H7 (cell line): ENCODE measurements around the gene SOST. TPM values are rescaled to one million over a fixed set of nuclear protein-coding genes. Genes with fewer than 3 reads are reported as not detected.

Source experiments
- DNase-seq: peaks from one replicate; pipeline ENCODE4 v3.0.0; 2012
- H3K27me3 ChIP-seq: 2 replicates; pipeline ENCODE4 v1.6.0; 2011; ENCODE audit warnings: mild to moderate bottlenecking, low read length; ENCODE audit not compliant: control insufficient read depth, insufficient read depth
- H3K36me3 ChIP-seq: replicated peaks from 2 replicates; pipeline ENCODE4 v1.5.1; 2011; ENCODE audit warnings: low read length; ENCODE audit not compliant: control insufficient read depth, insufficient read depth
- H3K4me3 ChIP-seq: 2 replicates; pipeline ENCODE4 v1.5.1; 2011; ENCODE audit warnings: low read depth, mild to moderate bottlenecking, control low read depth, low read length, moderate library complexity; ENCODE audit not compliant: insufficient read depth
- total RNA-seq: library from RNA; depleted of rRNA; stranded (reverse); fragments of >200 nt; shearing (Covaris generic); gene quantifications from 2 replicates; pipeline ENCODE4 v1.2.3, GENCODE V29; 2014

SOST gene
- total RNA-seq, 1 experiment from 2014 or later: not detected

DNA sequence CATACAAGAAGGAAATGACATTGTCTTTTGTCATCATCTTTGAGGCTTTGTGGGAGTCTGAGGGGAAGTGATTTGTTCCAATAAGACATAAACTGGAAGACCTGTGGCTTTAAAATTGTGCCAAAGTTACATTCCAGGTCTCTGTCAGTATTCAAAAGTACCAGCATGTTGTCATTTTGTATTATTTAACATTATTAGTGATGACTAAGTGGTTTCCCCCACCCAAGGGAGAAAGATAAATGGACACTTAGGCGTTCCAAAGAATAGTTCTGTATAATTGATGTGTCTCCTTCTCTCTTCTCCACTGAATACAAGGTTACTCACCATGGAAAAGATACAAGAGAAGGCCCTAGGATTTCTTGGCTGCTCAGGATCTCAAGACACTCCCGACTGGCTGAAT is 25.5 kb upstream of the SOST start:
- Histone ChIP-seq H3K27me3 (peaks cover 3% of the 10 kb centered on the region; the same call in 1 of the 2 replicates), H3K4me3 (no peak overlapping the region), H3K36me3 (no peaks in the 10 kb centered on the region)
- no peak for DNase-seq

DNA sequence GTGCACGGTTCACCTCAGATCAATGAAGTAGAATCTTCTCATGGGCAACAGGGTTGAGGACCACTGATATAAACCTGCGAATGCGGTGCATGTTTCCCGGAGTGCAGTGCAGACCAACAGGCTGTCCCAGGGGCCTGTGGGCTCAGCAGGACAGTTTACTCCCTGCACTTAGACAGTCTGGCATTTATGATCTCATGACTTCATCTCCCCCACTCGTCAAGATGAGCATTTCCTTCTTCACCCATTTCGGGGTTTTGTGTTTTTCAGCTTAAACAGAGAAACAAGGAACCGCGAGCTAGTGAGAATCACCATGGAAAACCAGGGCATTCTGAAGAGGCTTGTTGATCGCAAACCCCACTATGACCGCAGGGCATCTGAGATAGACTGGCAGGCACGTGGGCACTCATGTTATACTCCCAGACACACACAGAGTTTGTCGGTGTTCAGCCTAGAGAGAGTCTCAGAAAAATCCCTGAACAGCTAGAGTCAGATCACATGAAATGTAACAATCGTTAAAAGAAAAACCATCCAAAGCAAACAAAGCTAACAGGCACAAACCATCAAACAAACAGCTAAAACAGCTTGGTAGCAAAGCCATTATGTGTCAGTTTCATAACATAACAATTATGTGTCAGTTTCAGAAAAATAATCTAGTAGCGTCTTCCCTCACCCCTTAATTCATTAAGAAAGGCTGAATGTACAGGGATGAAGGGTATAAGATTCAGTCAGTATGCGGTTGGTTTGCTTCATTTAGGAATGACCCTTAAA is 24.5 kb upstream of the SOST start:
- H3K27me3 ChIP-seq: peaks cover 3% of the 10 kb centered on the region; the same call in 1 of the 2 replicates
- no peak overlapping the region for H3K4me3 ChIP-seq
- DNase-seq: no peak
- no peaks in the 10 kb centered on the region for H3K36me3 ChIP-seq

DNA sequence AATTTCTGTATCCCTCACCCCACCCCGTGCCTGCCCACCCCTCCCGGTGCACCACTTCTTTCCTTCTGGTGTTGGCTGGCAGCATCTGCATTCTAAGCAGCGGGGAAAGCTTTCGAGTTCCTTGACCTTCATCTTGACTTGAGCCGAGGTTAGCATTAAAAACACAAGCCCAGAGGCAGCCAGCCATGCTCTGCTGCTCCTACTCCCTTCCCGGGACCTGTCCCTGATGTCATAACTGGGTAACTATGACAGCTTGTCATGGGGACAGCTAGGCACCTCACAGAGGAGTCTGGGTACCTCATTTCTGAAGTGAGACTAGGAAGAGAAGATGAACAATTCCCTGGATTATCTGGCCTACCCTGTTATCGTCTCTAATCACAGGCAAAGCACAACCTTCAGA is 21.5 kb upstream of the SOST start, which contains the start of gene CFAP97D1:
CFAP97D1 (plus strand) TSS at position 301 of the 400 bp plus-strand sequence; CDS start at position 329, 28 bp downstream.
- H3K36me3 ChIP-seq: peaks cover 3% of the 10 kb centered on the region
- peak within 1 kb of the TSS; percentile 84 for H3K4me3 ChIP-seq
- H3K27me3 ChIP-seq: peaks cover 3% of the 10 kb centered on the region; the same call in 1 of the 2 replicates
- no peak for DNase-seq

DNA sequence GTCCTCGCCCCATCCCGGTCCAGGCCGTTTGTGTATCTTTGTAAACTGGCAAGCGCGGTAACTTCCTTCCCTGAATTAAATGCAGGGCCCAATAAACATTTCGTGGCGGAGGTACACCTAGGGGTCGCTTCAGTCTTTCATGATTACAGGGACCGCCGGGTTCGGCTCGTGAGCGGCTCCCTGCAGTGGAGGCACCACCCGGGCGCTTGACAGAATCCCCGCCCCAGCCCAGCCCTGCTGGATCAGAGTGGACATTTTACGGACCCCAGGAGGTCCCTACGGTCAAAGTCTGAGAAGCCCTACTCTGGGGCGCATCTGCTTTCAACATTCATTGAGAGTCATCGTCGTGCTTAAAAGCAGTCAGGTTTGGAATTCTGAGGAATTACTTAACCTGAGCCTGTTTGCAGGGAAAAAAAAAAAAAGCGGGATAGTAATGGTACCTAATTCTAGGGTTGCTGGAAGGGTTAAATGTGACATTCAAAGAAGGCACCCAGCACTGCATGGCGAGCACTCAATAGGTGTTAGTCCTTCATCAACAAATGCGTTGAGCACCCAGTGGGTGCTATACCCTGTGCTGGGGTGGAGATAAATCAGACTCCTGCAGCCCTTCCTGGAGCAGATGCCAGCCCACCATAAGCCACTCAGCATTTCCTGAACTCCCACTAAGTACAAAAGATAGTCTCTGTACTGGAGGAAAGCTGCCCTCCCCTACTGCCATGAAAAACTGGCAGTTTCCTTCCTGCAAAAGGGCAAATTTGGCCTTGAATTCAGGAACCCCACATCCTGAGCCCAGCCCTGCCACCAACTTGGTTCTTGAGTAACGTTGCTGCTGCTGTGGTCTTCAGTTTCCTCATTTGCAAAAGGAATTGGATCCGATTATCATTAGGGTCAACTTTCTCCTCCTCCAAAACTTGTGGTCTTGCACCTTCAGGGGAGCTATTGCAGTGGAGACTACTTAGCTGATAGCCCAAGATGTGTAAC is 20.8 kb upstream of the SOST start:
- peaks cover 8% of the 10 kb centered on the region for H3K36me3 ChIP-seq
- H3K27me3 ChIP-seq: peaks cover 3% of the 10 kb centered on the region; the same call in 1 of the 2 replicates
- DNase-seq: no peak

DNA sequence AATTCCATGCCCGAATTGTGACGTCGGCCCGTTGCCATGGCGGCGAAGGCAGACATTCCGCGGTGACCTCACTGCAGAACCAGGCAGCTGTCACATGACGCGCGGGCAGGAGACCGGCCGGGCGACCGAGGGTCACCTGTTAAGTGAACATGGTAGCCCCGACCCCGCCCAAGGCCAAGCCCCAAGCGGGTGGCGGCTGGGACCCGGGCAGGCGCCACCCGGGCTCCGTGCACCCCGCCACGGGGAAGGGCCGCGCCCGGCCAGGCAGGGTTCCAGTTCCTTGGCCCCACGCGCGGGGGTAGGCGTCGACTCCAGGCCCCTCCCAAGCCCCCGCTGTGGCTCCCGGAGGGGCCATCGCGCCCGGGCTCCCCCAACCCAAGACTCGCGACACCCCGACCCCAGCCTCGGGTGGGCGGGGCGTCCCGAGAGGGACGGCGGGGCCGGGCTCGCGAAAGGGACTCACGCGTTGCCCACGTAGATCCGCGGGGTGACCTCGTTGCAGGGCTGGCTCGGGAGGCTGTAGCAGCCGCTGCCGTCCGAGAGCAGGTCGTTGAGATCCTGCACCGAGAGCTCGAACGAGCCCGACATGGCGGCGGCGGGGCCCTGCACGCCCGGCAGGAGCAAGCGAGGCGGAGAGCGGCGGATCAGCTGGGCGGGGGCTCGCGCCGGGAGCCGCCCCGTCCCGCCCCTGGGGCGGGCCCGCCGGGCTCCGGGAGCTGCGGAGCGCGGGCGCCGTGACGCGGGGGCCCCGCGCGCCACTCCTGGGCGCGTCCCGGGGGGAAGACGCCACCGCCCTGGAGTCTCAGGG is 19.9 kb upstream of the SOST start, which contains the start of gene DUSP3:
DUSP3 (minus strand) TSS at position 641 of the 808 bp plus-strand sequence; CDS start at position 588, 53 bp downstream.
- Histone ChIP-seq H3K36me3 (peaks cover 13% of the 10 kb centered on the region), H3K27me3 (peaks cover 3% of the 10 kb centered on the region; the same call in 1 of the 2 replicates), H3K4me3 (peak within 1 kb of the TSS; percentile 84)
- peak; percentile 97 for DNase-seq

More for the DNA sequence above, 20.8 kb upstream of the SOST start:
- peak overlapping the region; percentile 84 for H3K4me3 ChIP-seq

DNA sequence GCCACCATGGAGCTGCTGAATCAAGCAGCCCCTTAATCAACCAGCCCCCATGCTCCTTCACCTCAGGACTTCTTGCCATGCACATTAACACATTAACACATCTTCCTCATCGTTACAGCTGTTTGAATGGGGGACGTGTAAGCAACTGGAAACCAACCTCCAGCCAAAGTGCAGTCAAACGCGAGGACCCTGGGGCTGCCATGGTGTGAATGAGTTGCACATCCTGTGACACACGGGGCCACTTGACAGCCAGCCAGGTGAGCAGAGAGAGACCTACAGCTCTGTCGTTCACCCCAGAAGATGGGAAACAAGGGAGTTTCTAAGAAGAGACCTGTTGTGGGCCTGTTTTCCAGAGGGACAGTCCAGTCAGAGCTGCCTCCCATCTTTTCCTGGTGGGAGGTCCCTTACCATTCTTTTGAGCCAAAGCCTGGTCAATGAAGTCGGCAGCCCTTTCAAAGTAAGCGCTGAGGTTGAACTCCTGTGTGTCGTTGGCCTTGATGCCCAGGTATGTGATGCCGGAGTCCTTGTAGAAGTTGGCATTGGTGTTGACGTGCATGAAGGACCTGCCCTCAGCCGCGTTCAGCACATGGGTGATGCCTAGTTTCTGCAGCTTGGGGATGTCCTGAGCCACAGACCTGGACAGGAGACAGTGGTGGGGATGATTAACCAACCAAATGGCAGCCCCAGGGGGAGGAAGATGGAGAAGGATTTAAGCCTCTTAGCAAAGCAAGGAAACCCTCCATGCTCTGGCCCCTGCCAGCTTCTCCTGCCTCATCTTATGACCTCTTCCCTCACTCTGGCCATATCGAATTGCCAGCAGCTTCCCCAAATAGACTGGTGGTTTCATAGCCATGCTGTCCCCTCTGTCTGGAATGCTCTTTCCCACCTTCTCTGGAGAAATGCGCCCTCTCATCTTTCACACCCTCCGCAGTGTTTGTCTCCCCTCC is 16.0 kb upstream of the SOST start:
- H3K27me3 ChIP-seq: peaks cover 1% of the 10 kb centered on the region; the same call in 1 of the 2 replicates
- no peak overlapping the region for H3K4me3 ChIP-seq
- H3K36me3 ChIP-seq: peaks cover 23% of the 10 kb centered on the region
- DNase-seq: no peak

DNA sequence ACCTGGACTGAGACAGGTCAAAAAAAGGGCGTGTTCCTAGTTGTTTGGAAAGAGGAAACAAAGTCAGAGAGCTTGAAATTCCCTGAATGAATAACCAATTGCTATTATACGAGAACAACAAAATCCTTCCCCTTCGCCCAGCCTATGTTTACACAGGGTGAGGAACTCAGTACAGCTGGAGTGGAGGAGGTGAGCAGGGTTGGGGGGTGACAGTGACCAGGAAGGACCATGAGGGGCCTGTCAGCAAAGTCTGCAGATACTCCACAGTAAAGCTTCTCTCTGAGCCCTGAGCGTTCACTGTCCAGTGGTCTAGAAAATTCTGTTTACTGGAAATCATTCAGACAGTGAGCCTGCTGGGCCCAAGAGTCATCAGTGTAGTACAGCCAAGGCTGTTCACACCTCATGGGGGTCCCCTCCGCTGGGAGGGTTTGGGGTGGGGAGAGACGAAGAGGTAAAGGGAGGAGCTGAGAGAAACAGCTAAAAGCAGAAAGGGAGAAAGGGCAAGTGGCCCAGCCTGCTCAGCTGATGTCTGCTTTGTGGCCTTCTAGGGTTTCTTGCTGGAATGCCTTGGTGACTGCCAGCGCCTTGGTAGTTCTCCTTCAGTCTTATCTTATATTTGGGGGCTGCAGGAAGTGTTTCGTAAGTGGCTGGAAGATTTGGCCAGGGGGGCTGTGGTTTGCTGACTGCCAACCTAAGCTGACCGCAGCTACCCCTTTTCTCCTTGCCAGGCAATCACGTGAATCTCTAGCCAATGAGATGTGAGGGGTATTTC is 14.5 kb upstream of the SOST start:
- H3K36me3 ChIP-seq: peaks cover 27% of the 10 kb centered on the region

DNA sequence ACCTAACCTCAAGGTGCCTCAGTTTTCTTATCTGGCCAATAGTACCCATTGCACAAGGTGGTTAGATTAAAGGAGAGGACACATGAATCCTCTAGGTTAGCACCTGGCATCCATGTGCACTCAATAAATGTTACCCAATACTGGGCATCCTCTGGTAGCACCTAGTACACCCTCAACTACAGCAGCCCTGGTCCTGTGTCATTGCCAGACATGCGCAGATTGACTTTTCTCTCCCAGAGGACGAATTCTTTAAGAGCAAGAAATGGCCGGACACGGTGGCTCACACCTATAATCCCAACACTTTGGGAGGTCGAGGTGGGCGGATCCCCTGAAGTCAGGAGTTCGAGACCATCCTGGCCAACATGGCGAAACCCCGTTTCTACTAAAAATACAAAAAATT is 12.9 kb upstream of the SOST start:
- Histone ChIP-seq H3K36me3 (peaks cover 26% of the 10 kb centered on the region), H3K27me3 (no peaks in the 10 kb centered on the region), H3K4me3 (no peak overlapping the region)
- DNase-seq: no peak

More for the DNA sequence above, 14.5 kb upstream of the SOST start:
- Histone ChIP-seq H3K27me3 (no peaks in the 10 kb centered on the region), H3K4me3 (no peak overlapping the region)
- DNase-seq: no peak

DNA sequence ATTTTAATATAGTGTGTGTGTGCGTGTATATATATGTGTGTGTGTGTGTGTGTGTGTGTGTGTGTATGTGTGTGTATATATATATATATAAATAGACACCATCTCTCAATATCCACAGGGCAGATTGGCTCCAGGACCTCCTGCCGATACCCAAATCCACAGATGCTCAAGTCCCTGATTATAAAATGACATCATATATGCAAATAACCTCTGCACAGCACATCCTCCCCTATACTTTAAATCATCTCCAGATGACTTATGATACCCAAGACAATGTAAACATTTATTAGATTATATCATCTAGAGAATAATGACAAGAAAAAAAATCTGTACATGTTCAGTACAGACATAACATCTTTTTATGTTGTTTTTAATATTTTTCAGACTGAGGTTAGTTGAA is 12.4 kb upstream of the SOST start:
- H3K4me3 ChIP-seq: no peak overlapping the region
- peaks cover 26% of the 10 kb centered on the region for H3K36me3 ChIP-seq
- H3K27me3 ChIP-seq: no peaks in the 10 kb centered on the region
- DNase-seq: no peak

DNA sequence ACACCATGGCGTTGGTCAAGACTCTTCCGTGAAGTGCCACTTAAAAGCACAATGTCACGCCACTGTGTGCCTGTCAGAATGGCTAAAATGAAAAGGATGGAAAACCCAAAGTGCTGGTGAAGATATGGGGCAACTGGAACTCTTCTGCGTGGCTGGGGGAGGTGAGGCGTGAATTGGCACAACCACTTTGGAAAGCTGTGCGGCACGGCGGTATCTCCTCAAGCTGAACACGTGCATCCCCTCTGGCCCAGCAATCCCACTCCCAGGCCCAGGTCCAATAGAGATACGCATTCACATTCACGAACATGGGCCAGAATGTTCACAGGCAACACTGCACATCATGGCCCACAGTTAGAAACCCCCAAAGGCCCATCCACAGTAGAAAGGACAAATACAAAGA is 11.3 kb upstream of the SOST start:
- DNase-seq: no peak

DNA sequence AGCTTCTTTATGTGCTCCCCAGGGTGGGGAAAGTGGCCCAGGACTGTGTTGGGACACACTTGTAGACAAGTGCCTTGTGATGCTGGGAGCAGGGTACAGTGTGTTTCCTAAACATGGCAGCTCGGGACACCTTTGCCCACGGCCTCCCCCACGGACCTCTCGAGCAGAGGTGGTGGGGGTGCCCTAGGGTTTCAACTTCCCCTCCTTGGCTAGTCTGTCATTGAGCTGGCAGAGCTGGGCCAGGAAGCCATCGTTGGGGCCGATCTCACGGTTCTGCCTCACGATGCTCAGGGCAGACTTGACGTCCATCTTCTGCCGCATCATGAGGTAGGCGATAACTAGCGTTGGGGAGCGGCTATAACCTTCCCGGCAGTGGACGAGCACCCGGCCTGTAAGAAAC is 10.8 kb upstream of the SOST start:
- no peak for DNase-seq
- Histone ChIP-seq H3K4me3 (no peak overlapping the region), H3K36me3 (peaks cover 20% of the 10 kb centered on the region), H3K27me3 (no peaks in the 10 kb centered on the region)

More for the DNA sequence above, 11.3 kb upstream of the SOST start:
- Histone ChIP-seq H3K36me3 (peaks cover 23% of the 10 kb centered on the region), H3K27me3 (no peaks in the 10 kb centered on the region), H3K4me3 (no peak overlapping the region)

DNA sequence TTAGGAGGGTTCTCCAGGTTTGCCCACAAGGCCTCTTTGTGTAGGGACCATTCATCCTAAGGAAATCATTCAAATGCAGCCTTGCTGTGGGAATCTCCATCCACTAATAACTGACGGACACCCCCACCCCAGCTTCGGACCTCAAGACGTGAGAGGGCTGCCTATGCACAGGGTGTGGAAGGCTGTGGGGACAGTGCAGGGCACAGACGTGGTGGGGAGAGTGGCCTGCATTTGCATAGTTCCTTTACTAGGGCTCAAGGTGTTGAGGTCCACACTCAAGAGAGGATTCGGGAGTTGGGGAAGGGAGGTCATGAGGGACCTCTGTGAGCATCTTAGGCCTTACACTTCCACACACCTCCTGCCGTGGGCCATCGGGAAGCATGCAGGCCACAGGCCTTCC is 10.4 kb upstream of the SOST start:
- DNase-seq: no peak
- no peaks in the 10 kb centered on the region for H3K27me3 ChIP-seq
- H3K36me3 ChIP-seq: peaks cover 15% of the 10 kb centered on the region
- no peak overlapping the region for H3K4me3 ChIP-seq
